ENCODE results near the gene C1orf35.

The C1orf35 gene

DNA sequence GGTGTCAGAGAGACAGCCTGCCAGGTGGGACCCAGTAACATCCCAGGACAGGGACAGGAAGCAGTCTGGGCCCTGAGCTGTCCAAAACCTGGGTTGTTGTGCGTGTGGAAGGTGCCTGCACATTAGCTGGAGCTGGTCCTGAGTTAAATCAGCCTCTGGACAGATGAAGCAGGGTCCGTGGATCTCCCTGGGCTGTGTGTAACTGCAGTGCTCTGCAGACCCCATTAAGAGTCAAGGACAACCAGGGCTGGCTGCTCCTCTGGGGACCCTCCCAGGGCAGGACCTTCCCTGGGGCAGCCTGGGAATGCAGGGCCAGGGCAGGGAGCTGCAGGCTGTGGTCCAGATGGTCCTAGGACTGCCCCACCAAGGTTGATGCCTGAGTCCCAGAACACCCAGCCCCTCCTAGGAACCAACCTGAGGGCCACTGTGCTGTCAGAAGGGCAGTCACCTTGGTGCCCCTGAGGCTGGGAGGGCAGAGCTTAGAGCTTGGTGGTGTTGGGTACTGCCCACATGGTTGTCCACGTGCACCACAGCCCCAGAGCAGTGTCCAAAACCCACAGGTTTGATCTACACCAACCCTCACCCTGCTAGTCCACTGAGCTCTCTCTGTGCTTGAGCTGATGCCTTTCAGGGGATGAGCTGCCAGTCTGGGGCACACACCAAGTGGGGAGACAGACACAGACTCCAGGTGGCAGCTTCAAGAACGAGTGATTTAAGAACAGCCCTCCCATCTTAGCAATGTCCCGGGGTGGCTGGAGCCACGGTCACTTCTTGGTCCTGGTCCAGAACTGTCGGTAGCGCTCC lies 3.1 kb upstream of the C1orf35 start:
- in situ Hi-C loops (cut with MboI; ENCODE audit: low pct_unique_long_range_greater_than_20kb, low sequenced_read_pairs, unreplicated experiment): no loop called here
- TF ChIP-seq, protein P1, sequence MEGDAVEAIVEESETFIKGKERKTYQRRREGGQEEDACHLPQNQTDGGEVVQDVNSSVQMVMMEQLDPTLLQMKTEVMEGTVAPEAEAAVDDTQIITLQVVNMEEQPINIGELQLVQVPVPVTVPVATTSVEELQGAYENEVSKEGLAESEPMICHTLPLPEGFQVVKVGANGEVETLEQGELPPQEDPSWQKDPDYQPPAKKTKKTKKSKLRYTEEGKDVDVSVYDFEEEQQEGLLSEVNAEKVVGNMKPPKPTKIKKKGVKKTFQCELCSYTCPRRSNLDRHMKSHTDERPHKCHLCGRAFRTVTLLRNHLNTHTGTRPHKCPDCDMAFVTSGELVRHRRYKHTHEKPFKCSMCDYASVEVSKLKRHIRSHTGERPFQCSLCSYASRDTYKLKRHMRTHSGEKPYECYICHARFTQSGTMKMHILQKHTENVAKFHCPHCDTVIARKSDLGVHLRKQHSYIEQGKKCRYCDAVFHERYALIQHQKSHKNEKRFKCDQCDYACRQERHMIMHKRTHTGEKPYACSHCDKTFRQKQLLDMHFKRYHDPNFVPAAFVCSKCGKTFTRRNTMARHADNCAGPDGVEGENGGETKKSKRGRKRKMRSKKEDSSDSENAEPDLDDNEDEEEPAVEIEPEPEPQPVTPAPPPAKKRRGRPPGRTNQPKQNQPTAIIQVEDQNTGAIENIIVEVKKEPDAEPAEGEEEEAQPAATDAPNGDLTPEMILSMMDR (IDR thresholded peaks at IDR 0.05; ENCODE audit: extremely low read depth, insufficient read depth, missing control alignments): no peak
- no peak for DNase-seq (ENCODE audit: low spot score)

DNA sequence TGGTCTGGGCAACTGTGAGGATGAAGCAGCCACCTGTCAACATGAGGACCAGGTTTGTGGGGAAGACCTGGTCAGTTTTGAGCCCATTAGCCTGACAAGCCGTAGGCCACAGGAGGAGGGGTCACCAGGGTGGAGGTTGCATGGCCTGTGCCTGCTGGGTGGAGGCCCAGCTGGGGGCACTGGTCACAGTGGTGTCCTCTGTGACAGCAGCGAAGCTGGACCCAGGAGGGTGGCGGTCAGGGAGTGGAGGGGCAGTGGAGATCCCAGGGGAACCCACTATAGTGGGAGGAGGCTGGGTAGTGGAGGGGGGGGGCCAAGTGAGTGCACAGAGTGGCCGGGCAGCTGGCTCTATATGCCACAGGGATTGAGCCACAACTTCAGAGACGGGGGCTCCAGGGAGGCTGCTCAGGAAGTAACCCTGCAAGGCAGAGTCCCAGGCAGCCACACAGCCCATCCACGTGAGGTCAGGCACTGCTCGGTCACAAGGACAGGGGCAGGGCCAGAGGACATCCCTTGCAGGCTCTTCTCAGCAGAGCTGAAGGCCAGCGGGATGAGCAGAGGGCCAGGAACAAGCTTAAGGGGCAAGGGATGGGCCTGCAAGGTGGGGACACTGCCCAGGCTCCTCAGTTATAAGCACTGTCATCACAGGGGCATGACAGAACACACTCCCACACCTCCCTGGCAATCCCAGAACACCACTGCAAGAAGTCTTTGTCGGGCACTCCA lies 2.3 kb upstream of the C1orf35 start:
- TF ChIP-seq, protein P1 (IDR thresholded peaks at IDR 0.05; ENCODE audit: extremely low read depth, insufficient read depth, missing control alignments): no peak
- no peak for DNase-seq (ENCODE audit: low spot score)
- in situ Hi-C loops (cut with MboI; ENCODE audit: low pct_unique_long_range_greater_than_20kb, low sequenced_read_pairs, unreplicated experiment): no loop called here

DNA sequence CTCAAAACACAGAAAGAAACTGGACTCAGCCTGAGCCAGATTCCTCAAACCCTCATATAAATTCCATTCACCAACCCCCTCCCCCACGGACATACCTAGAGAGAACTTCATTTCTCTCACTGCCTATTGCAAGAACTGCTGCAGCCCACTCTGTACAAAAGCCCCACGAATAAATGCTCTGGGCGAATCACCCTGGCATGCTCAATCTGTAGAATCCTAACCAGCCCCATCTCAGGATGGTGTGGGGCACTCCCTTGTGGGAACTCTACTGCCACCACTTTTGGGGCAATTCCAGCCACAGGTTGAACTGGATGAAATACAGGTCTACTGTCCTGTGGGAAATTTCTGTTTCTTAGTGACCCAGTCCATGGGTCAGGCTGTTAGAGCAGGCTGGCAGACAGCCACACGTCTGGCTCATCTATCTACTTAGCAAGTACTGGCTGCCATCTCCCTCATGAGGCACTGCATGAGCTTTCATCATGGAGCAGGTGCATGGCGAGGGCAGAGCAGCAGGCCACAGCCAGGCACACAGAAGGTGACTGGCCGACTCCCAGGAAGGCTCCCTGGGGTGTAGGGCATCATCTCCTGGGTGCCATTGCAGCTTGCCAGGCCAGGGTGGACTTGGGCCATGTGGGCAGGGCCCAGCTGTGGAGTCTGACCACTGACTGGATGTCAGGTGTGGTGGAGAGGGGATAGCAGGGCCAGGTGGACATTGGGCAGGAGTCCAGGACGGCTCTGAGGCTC lies 1.6 kb upstream of the C1orf35 start:
- TF ChIP-seq, protein P1 (IDR thresholded peaks at IDR 0.05; ENCODE audit: extremely low read depth, insufficient read depth, missing control alignments): no peak
- no peak for DNase-seq (ENCODE audit: low spot score)
- in situ Hi-C loops (cut with MboI; ENCODE audit: low pct_unique_long_range_greater_than_20kb, low sequenced_read_pairs, unreplicated experiment): no loop called here

DNA sequence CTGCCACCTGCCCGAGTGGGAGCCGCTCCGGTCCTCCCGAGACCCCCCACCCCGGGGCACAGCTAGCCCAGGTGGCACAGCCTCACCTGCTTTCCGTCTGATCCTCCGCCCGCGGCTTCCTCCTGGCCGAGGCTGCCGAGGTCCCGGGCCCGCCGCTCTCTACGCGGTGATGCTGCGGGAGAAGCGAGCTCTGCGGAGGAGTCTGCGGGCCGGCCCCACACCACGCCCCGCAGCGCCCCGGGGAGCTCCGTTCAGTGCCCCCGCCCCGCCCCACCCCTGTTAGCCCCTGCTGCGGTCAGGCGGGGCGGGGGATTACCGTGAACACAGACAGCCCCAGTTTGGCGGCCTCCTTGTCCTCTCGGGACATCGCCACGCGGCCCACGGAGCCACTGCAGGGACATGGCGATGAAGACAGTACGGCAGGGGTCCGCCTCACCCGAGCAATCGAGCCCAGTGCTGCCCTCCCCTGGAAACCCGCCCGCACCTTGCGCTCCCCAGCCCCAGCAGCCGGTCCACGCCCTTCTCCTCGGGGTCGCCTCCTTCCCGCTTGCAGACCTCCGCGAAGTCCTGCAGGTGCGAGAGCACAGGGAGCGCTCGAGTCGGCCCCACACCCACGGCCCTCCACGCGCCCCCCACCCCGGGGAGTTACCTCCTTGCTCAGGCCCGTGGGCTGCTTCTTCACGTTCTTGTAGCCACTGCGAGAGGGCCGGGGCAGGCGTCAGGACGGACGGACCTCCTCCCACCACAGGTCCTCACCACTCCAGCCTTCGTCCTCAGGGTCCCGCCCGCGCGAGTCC lies 933 bp downstream of the C1orf35 start:
- peak; percentile 82 for DNase-seq (ENCODE audit: low spot score)
- in situ Hi-C loops (cut with MboI; ENCODE audit: low pct_unique_long_range_greater_than_20kb, low sequenced_read_pairs, unreplicated experiment): no loop called here
- TF ChIP-seq, protein P1 (IDR thresholded peaks at IDR 0.05; ENCODE audit: extremely low read depth, insufficient read depth, missing control alignments): peak; percentile 55

DNA sequence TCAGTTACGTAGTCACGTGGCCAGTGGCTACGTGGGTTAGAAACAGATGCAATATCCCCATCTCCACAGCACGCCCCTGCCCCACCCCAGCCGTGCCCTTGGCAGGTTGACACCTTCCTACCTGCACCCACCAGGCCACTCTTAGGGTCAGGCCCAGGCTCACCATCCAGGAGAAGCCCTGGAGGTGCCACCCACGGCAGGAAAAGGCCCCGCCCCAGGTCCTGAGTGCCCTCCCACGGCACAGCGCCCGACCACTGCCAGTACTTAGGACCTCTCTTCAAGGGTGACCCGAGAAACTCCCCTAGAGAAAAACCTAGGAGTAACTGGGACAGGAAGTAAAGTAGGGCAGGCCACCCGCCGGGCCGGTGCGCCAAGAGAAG lies 1.5 kb downstream of the C1orf35 start:
- DNase-seq (ENCODE audit: low spot score): no peak
- in situ Hi-C loops (cut with MboI; ENCODE audit: low pct_unique_long_range_greater_than_20kb, low sequenced_read_pairs, unreplicated experiment): no loop called here
- TF ChIP-seq, protein P1 (IDR thresholded peaks at IDR 0.05; ENCODE audit: extremely low read depth, insufficient read depth, missing control alignments): no peak

Data from GM13977 (cell line).